Stimulated activated naive CD8-positive, alpha-beta T cell treated with anti-CD3 and anti-CD28 coated beads, Interleukin-15, amount 100 ng/mL, for 72 hours (primary cell): ENCODE results near the gene SKIC2.

Source experiments
- ATAC-seq: fragments of 150-1000 bp; cut with Tn5 transposase; 2 replicates; pipeline ENCODE4 v1.10.0; 2021; ENCODE audit warnings: mild to moderate bottlenecking, moderate library complexity
- DNase-seq, 2 donors: peaks; one replicate each; pipeline ENCODE4 v3.0.0; 2021 to 2022
- H3K27ac Mint-ChIP-seq, 2 donors: one replicate each; pipeline ENCODE4 v1.8.0; 2022; ENCODE audit warnings: mild to moderate bottlenecking in 2 of 2, mixed read lengths in 2 of 2, moderate library complexity in 2 of 2
- H3K27me3 Mint-ChIP-seq: one replicate; pipeline ENCODE4 v1.8.0; 2022; ENCODE audit warnings: mixed read lengths
- H3K4me1 Mint-ChIP-seq: one replicate; pipeline ENCODE4 v1.8.0; 2022; ENCODE audit warnings: mild to moderate bottlenecking, mixed read lengths
- H3K4me3 Mint-ChIP-seq, 2 donors: one replicate each; pipeline ENCODE4 v1.8.0; 2022; ENCODE audit warnings: mild to moderate bottlenecking in 2 of 2, mixed read lengths in 2 of 2, moderate library complexity in 1 of 2
- H3K9me3 Mint-ChIP-seq, 2 donors: one replicate each; pipeline ENCODE4 v1.8.0; 2022; ENCODE audit warnings: mixed read lengths in 2 of 2

Gene SKIC2

DNA sequence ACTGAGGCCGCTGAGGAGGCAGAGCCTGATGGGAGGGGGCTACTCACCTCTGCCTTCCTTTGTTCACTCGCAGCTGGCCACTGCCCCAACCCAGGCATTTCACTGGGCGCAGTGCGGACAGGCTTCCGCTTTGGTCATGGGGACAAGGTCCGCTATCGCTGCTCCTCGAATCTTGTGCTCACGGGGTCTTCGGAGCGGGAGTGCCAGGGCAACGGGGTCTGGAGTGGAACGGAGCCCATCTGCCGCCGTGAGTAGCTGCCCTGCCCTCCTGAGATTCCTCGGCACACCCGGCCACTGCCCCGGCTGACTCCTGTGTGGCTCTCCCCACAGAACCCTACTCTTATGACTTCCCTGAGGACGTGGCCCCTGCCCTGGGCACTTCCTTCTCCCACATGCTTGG, 25.4 kb upstream of the SKIC2 start:
- Mint-ChIP-seq H3K4me1 (no peaks in the 10 kb centered on the region), H3K9me3 (no peaks in the 10 kb centered on the region), H3K4me3 (no peak overlapping the region), H3K27me3 (peaks cover 15% of the 10 kb centered on the region), H3K27ac (no peak overlapping the region)
- ATAC-seq (no peak), DNase-seq (no peak)

- ATAC-seq (no peak), DNase-seq (no peak)
- Mint-ChIP-seq H3K4me3 (no peak overlapping the region), H3K27me3 (peaks cover 15% of the 10 kb centered on the region), H3K27ac (no peak overlapping the region), H3K4me1 (no peaks in the 10 kb centered on the region), H3K9me3 (no peaks in the 10 kb centered on the region)
Measured at GRCh38 chr6:31935021-31935420, 24.0 kb upstream of the SKIC2 start.

GRCh38 chr6:31935823-31936222, 23.2 kb upstream of the SKIC2 start:
- Mint-ChIP-seq H3K4me1 (peaks cover 7% of the 10 kb centered on the region), H3K9me3 (no peaks in the 10 kb centered on the region), H3K4me3 (no peak overlapping the region), H3K27me3 (peaks cover 15% of the 10 kb centered on the region), H3K27ac (no peak overlapping the region)
- ATAC-seq (no peak), DNase-seq (no peak)

- Mint-ChIP-seq H3K27me3 (peaks cover 22% of the 10 kb centered on the region), H3K9me3 (no peaks in the 10 kb centered on the region), H3K27ac (no peak overlapping the region), H3K4me1 (peaks cover 10% of the 10 kb centered on the region), H3K4me3 (no peak overlapping the region)
- ATAC-seq (no peak), DNase-seq (no peak)
Measured at GRCh38 chr6:31940256-31940664, 18.7 kb upstream of the SKIC2 start.

GRCh38 chr6:31943742-31944141, 15.2 kb upstream of the SKIC2 start:
- Mint-ChIP-seq H3K27me3 (peaks cover 22% of the 10 kb centered on the region), H3K9me3 (no peaks in the 10 kb centered on the region), H3K4me3 (no peak overlapping the region), H3K4me1 (peaks cover 23% of the 10 kb centered on the region), H3K27ac (no peak overlapping the region)
- DNase-seq (no peak), ATAC-seq (no peak)

DNA sequence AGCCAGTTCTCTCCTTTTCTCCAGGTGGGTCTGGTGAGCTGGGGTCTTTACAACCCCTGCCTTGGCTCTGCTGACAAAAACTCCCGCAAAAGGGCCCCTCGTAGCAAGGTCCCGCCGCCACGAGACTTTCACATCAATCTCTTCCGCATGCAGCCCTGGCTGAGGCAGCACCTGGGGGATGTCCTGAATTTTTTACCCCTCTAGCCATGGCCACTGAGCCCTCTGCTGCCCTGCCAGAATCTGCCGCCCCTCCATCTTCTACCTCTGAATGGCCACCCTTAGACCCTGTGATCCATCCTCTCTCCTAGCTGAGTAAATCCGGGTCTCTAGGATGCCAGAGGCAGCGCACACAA, 13.8 kb upstream of the SKIC2 start:
- Mint-ChIP-seq H3K27ac (peak overlapping the region in 1 of 2 donors; percentile 61), H3K9me3 (no peaks in the 10 kb centered on the region), H3K4me1 (peaks cover 23% of the 10 kb centered on the region), H3K4me3 (no peak overlapping the region), H3K27me3 (peaks cover 22% of the 10 kb centered on the region)
- DNase-seq (no peak), ATAC-seq (no peak)

- DNase-seq (no peak), ATAC-seq (peak; percentile 38)
- H3K27me3 Mint-ChIP-seq = peaks cover 22% of the 10 kb centered on the region
- H3K4me1 Mint-ChIP-seq = peaks cover 17% of the 10 kb centered on the region
- peak within 1 kb of the TSS; percentile 59 to 61 for H3K27ac Mint-ChIP-seq
- peak within 1 kb of the TSS in 1 of 2 donors; percentile 54 for H3K4me3 Mint-ChIP-seq
- H3K9me3 Mint-ChIP-seq = no peaks in the 10 kb centered on the region
Measured at GRCh38 chr6:31945507-31946369, 13.2 kb upstream of the SKIC2 start, which contains the start of gene CFB. Gene CFB (plus strand): TSS chr6:31946095. CDS start chr6:31946222, 127 bp downstream.

DNA sequence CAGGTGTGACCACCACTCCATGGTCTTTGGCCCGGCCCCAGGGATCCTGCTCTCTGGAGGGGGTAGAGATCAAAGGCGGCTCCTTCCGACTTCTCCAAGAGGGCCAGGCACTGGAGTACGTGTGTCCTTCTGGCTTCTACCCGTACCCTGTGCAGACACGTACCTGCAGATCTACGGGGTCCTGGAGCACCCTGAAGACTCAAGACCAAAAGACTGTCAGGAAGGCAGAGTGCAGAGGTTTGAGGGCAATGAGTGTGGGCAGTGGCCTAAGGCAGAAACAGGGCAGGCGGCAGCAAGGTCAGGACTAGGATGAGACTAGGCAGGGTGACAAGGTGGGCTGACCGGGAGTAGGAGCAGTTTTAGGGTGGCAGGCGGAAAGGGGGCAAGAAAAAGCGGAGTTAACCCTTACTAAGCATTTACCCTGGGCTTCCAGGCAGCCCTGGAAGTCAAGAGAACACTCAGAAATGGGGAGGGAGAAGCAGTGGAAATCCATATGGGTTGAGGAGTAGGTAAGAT, 12.5 kb upstream of the SKIC2 start:
- Mint-ChIP-seq H3K27ac (peak overlapping the region in 1 of 2 donors; percentile 59), H3K4me3 (no peak overlapping the region), H3K27me3 (peaks cover 22% of the 10 kb centered on the region), H3K4me1 (peaks cover 16% of the 10 kb centered on the region), H3K9me3 (no peaks in the 10 kb centered on the region)
- no peak for DNase-seq
- ATAC-seq = no peak

- H3K4me3 Mint-ChIP-seq = no peak overlapping the region
- no peak for ATAC-seq
Measured at GRCh38 chr6:31947070-31947675, 11.8 kb upstream of the SKIC2 start.

GRCh38 chr6:31947864-31948263, 11.1 kb upstream of the SKIC2 start:
- H3K4me1 Mint-ChIP-seq = peaks cover 16% of the 10 kb centered on the region
- H3K9me3 Mint-ChIP-seq = no peaks in the 10 kb centered on the region

More at GRCh38 chr6:31947070-31947675, 11.8 kb upstream of the SKIC2 start:
- H3K27me3 Mint-ChIP-seq = peaks cover 17% of the 10 kb centered on the region
- no peaks in the 10 kb centered on the region for H3K9me3 Mint-ChIP-seq
- H3K27ac Mint-ChIP-seq = no peak overlapping the region
- H3K4me1 Mint-ChIP-seq = peaks cover 16% of the 10 kb centered on the region
- DNase-seq = no peak

GRCh38 chr6:31948306-31948705, 10.7 kb upstream of the SKIC2 start:
- Mint-ChIP-seq H3K27me3 (peaks cover 9% of the 10 kb centered on the region), H3K27ac (no peak overlapping the region), H3K9me3 (no peaks in the 10 kb centered on the region), H3K4me1 (peaks cover 16% of the 10 kb centered on the region), H3K4me3 (no peak overlapping the region)
- ATAC-seq = no peak
- no peak for DNase-seq

More at GRCh38 chr6:31947864-31948263, 11.1 kb upstream of the SKIC2 start:
- Mint-ChIP-seq H3K27me3 (peaks cover 10% of the 10 kb centered on the region), H3K27ac (no peak overlapping the region), H3K4me3 (no peak overlapping the region)
- DNase-seq = no peak
- no peak for ATAC-seq

- Mint-ChIP-seq H3K4me1 (peaks cover 16% of the 10 kb centered on the region), H3K9me3 (no peaks in the 10 kb centered on the region), H3K27me3 (peaks cover 8% of the 10 kb centered on the region), H3K27ac (no peak overlapping the region), H3K4me3 (no peak overlapping the region)
- ATAC-seq (no peak), DNase-seq (no peak)
Measured at GRCh38 chr6:31948753-31949413, 10.1 kb upstream of the SKIC2 start.

- ATAC-seq (no peak), DNase-seq (no peak)
- Mint-ChIP-seq H3K27me3 (no peaks in the 10 kb centered on the region), H3K4me3 (no peak overlapping the region), H3K9me3 (no peaks in the 10 kb centered on the region), H3K27ac (no peak overlapping the region), H3K4me1 (peaks cover 16% of the 10 kb centered on the region)
Measured at GRCh38 chr6:31949926-31950548, 8.9 kb upstream of the SKIC2 start.

DNA sequence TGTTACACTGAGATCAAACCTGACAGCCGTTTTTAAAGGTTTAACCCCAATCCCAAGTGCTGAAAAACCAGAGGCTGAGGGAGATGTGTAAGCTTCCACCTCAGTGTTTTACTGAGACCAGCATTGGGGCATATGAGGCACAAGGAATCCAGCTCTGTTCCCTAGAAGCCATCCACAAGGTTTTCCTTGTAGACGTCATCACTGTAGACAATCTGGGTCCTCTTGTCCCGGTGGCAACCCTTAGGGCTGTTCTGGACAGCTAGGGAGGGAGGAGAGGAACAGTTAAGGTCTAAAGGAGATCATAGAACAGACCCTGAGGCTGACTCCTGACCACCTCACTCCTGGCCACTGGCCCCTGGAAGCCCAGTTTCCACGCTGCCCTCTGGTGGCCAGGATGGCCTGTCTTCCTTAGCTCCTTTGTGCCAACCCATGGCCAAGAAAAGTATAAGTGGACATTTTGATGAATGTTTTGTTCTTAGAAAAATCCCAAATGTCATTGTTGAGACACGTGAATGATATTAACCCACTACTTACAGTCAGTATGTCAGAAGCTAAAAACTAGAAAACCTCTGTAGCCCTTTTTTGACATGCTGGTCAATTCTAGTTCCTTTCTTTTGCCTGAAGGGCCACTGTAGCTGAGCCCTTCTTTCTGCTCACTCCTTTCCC, 6.7 kb upstream of the SKIC2 start:
- peak in 1 of 2 donors; percentile 25 for DNase-seq
- no peaks in the 10 kb centered on the region for H3K27me3 Mint-ChIP-seq
- H3K4me1 Mint-ChIP-seq = peaks cover 4% of the 10 kb centered on the region
- H3K27ac Mint-ChIP-seq = peak overlapping the region in 1 of 2 donors; percentile 34
- no peaks in the 10 kb centered on the region for H3K9me3 Mint-ChIP-seq
- ATAC-seq = peak; percentile 56
- H3K4me3 Mint-ChIP-seq = no peak overlapping the region

- peak overlapping the region; percentile 34 to 81 for H3K27ac Mint-ChIP-seq
- ATAC-seq = no peak
- H3K27me3 Mint-ChIP-seq = no peaks in the 10 kb centered on the region
- DNase-seq = no peak
- no peaks in the 10 kb centered on the region for H3K9me3 Mint-ChIP-seq
- H3K4me3 Mint-ChIP-seq = no peak overlapping the region
- peaks cover 10% of the 10 kb centered on the region for H3K4me1 Mint-ChIP-seq
Measured at GRCh38 chr6:31952890-31953289, 6.1 kb upstream of the SKIC2 start.
